ENCODE results near the gene CD109.

Gene CD109

DNA sequence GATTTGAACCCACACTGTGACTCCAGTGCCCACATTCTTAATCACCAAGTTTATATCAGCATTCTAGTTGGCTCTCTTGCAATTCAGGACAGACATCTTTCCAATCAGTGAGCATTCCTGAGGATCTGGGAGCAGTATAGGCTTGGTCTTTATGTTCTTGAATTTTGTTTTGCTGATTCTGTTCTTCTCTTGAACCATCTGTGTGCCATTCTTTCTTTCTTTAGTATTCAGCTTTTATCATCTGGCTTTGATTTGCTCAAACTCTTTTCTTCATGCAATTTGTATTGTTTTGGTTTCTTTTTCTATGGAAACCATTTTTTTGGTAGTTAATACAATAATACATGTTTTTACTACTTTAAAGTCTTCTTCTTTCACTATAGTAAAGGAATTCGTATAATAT is 162.4 kb downstream of the CD109 start:
- H3K4me3 ChIP-seq (ENCODE audit: low read length): no peak overlapping the region
- no peak overlapping the region for H3K27ac ChIP-seq (ENCODE audit: low read depth, low read length)
- no peak overlapping the region for H3K9ac ChIP-seq (ENCODE audit: low read length)
- H3K23ac ChIP-seq (ENCODE audit: low read length): no peak overlapping the region
- no peaks in the 10 kb centered on the region for H3K79me1 ChIP-seq (ENCODE audit: low read length)
- no peaks in the 10 kb centered on the region for H3K79me2 ChIP-seq (ENCODE audit: control insufficient read depth, insufficient read depth, low read length)
- no CpG with 5 or more reads among the region's 1 CpG for WGBS (ENCODE audit: extremely low coverage, insufficient coverage, low lambda C conversion rate)
- no peak overlapping the region for H2BK15ac ChIP-seq (replicated peaks; ENCODE audit: low read depth)
- no peak overlapping the region for H3K18ac ChIP-seq (ENCODE audit: low read length)
- DNase-seq: no peak
- no peak overlapping the region for H3K4me2 ChIP-seq (ENCODE audit: low read length)
- no peaks in the 10 kb centered on the region for H3K27me3 ChIP-seq (ENCODE audit: insufficient read depth, low read length, poor library complexity)
- H3K4ac ChIP-seq (ENCODE audit: low read depth, low read length): no peak overlapping the region
- H3K56ac ChIP-seq (ENCODE audit: low read length): no peak overlapping the region
- no peak overlapping the region for H2BK5ac ChIP-seq (ENCODE audit: low read length)
- H4K8ac ChIP-seq (ENCODE audit: low read depth, low read length): no peak overlapping the region
- no peaks in the 10 kb centered on the region for H3K36me3 ChIP-seq (ENCODE audit: control insufficient read depth, insufficient read depth, low read length)
- no peak overlapping the region for H2BK120ac ChIP-seq (ENCODE audit: low read depth, low read length)
- H2AK5ac ChIP-seq (ENCODE audit: low read length): no peak overlapping the region
- no peak overlapping the region for H4K5ac ChIP-seq (ENCODE audit: low read length)
- no peaks in the 10 kb centered on the region for H3K4me1 ChIP-seq (ENCODE audit: control insufficient read depth, low read depth, low read length)

DNA sequence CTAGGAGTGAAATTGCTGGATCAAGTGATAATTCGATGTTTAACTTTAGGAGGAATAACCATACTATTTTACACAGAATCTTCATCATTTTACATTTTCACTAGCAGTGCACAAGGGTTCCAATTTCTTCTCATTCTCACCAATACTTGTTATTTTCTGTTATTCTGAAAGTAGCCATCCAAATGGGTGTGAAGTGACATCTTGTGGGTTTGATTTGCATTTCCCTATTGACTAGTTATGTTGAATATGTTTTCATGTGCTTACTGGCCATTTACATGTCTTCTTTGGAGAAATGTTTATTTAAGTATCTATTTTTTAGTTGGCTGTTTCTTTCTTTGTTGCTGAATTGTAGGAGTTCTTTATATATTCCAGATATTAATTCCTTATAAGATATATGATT is 164.3 kb downstream of the CD109 start:
- H3K9ac ChIP-seq (ENCODE audit: low read length): no peak overlapping the region
- H3K4me1 ChIP-seq (ENCODE audit: control insufficient read depth, low read depth, low read length): no peaks in the 10 kb centered on the region
- no peak overlapping the region for H4K8ac ChIP-seq (ENCODE audit: low read depth, low read length)
- H3K4me2 ChIP-seq (ENCODE audit: low read length): no peak overlapping the region
- no peak overlapping the region for H3K18ac ChIP-seq (ENCODE audit: low read length)
- no peaks in the 10 kb centered on the region for H3K79me2 ChIP-seq (ENCODE audit: control insufficient read depth, insufficient read depth, low read length)
- H3K23ac ChIP-seq (ENCODE audit: low read length): no peak overlapping the region
- no peak overlapping the region for H2BK5ac ChIP-seq (ENCODE audit: low read length)
- H3K56ac ChIP-seq (ENCODE audit: low read length): no peak overlapping the region
- no peaks in the 10 kb centered on the region for H3K27me3 ChIP-seq (ENCODE audit: insufficient read depth, low read length, poor library complexity)
- no peaks in the 10 kb centered on the region for H3K36me3 ChIP-seq (ENCODE audit: control insufficient read depth, insufficient read depth, low read length)
- H2AK5ac ChIP-seq (ENCODE audit: low read length): no peak overlapping the region
- DNase-seq: no peak
- H3K27ac ChIP-seq (ENCODE audit: low read depth, low read length): no peak overlapping the region
- H2BK15ac ChIP-seq (replicated peaks; ENCODE audit: low read depth): no peak overlapping the region
- no peak overlapping the region for H3K4ac ChIP-seq (ENCODE audit: low read depth, low read length)
- no peak overlapping the region for H3K4me3 ChIP-seq (ENCODE audit: low read length)
- WGBS (ENCODE audit: extremely low coverage, insufficient coverage, low lambda C conversion rate): no CpG with 5 or more reads among the region's 1 CpG
- no peak overlapping the region for H2BK120ac ChIP-seq (ENCODE audit: low read depth, low read length)
- no peaks in the 10 kb centered on the region for H3K79me1 ChIP-seq (ENCODE audit: low read length)
- no peak overlapping the region for H4K5ac ChIP-seq (ENCODE audit: low read length)

DNA sequence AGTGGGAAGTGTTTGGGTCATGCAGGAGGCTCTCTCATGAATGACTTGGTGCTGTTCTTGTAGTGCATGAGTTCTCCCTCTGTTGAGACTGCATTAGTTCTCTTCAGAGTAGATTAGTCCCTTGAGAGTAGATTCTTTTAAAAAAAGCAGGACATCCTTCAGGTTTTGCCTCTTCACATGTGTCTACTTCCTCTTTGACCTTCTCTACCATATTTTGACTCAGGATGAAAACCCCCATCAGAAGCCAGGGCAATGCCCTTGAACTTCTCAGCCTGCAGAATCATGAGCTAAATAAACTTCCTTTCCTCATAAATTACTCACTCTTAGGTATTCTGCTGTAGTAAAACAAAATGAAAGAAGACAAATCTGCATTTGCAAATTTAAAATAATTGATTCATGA is 170.3 kb downstream of the CD109 start:
- Histone ChIP-seq H3K27ac (ENCODE audit: low read depth, low read length) (no peak overlapping the region), H3K18ac (ENCODE audit: low read length) (no peak overlapping the region), H3K23ac (ENCODE audit: low read length) (no peak overlapping the region), H3K27me3 (ENCODE audit: insufficient read depth, low read length, poor library complexity) (no peaks in the 10 kb centered on the region), H3K9ac (ENCODE audit: low read length) (no peak overlapping the region), H3K79me1 (ENCODE audit: low read length) (no peaks in the 10 kb centered on the region), H3K4me2 (ENCODE audit: low read length) (no peak overlapping the region), H3K36me3 (ENCODE audit: control insufficient read depth, insufficient read depth, low read length) (no peaks in the 10 kb centered on the region), H3K4ac (ENCODE audit: low read depth, low read length) (no peak overlapping the region), H4K8ac (ENCODE audit: low read depth, low read length) (no peak overlapping the region), H2AK5ac (ENCODE audit: low read length) (no peak overlapping the region), H3K4me3 (ENCODE audit: low read length) (no peak overlapping the region), H3K79me2 (ENCODE audit: control insufficient read depth, insufficient read depth, low read length) (no peaks in the 10 kb centered on the region), H2BK5ac (ENCODE audit: low read length) (no peak overlapping the region), H2BK15ac (replicated peaks; ENCODE audit: low read depth) (no peak overlapping the region), H3K56ac (ENCODE audit: low read length) (no peak overlapping the region), H3K4me1 (ENCODE audit: control insufficient read depth, low read depth, low read length) (no peaks in the 10 kb centered on the region), H2BK120ac (ENCODE audit: low read depth, low read length) (no peak overlapping the region), H4K5ac (ENCODE audit: low read length) (no peak overlapping the region)
- no peak for DNase-seq

DNA sequence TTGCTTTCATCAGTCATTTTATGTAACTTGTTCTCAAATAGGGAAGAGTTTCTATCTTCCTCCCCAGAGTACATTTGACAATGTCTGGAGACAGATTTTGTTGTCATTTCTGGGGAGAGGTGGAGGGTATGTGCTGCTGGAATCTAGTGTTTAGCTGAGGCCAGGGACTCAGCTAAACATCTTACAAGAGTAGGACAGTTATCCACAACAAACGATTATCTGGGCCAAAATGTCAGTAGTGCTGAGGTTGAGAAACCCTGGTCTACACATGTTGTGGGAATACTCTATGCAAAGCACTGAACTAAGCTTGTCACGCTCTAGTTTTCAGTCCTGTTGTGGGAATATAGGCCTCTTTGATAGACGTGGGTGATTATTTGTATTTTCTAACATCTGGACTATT is 171.4 kb downstream of the CD109 start:
- no peak for DNase-seq
- Histone ChIP-seq H2AK5ac (ENCODE audit: low read length) (no peak overlapping the region), H2BK5ac (ENCODE audit: low read length) (no peak overlapping the region), H4K5ac (ENCODE audit: low read length) (no peak overlapping the region), H3K56ac (ENCODE audit: low read length) (no peak overlapping the region), H3K18ac (ENCODE audit: low read length) (no peak overlapping the region), H3K27me3 (ENCODE audit: insufficient read depth, low read length, poor library complexity) (no peaks in the 10 kb centered on the region), H3K36me3 (ENCODE audit: control insufficient read depth, insufficient read depth, low read length) (no peaks in the 10 kb centered on the region), H3K79me1 (ENCODE audit: low read length) (no peaks in the 10 kb centered on the region), H3K23ac (ENCODE audit: low read length) (no peak overlapping the region), H3K9ac (ENCODE audit: low read length) (no peak overlapping the region), H3K4me1 (ENCODE audit: control insufficient read depth, low read depth, low read length) (no peaks in the 10 kb centered on the region), H3K79me2 (ENCODE audit: control insufficient read depth, insufficient read depth, low read length) (no peaks in the 10 kb centered on the region), H3K4me3 (ENCODE audit: low read length) (no peak overlapping the region), H3K4ac (ENCODE audit: low read depth, low read length) (no peak overlapping the region), H3K27ac (ENCODE audit: low read depth, low read length) (no peak overlapping the region), H3K4me2 (ENCODE audit: low read length) (no peak overlapping the region), H4K8ac (ENCODE audit: low read depth, low read length) (no peak overlapping the region), H2BK15ac (replicated peaks; ENCODE audit: low read depth) (no peak overlapping the region), H2BK120ac (ENCODE audit: low read depth, low read length) (no peak overlapping the region)
- WGBS (ENCODE audit: extremely low coverage, insufficient coverage, low lambda C conversion rate): no CpG with 5 or more reads among the region's 3 CpGs

DNA sequence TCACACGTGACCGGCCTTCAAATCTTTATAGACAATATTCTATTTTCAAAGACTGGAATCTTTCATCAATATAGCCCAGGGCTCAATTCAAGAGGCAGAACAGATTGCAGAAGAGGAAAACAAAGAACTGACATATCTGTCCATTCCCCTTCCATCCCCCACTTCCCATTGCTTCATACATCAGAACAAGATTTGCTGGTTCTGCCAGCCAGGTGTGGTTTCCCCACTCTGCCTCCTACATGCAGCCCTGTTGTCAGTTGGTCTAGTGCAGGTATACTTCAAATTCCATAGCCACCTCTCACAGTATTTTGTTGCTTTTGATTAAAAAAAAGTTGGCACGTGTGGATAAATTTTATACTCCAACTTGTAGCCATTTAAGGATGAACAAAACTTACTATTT is 174.9 kb downstream of the CD109 start:
- WGBS (ENCODE audit: extremely low coverage, insufficient coverage, low lambda C conversion rate): no CpG with 5 or more reads among the region's 3 CpGs

DNA sequence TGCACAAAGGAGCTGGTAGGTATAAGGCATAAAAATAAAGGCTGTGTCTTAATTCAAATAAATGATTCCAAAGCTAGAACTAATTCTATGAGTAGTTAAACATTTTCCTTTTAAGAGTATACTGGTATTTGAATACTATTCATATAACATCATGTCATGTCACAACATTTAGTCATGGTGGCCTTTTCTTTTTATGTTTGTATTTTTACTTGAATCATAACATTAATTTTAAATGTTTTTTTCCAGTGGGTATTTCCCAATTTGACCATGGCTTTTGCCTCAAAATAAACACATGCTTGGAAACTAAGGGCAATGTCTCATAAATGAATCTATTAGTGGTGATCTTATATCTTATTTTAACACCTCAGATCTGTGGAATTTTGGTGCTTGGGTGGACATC is 177.1 kb downstream of the CD109 start:
- DNase-seq: no peak
- no peak overlapping the region for H3K27ac ChIP-seq (ENCODE audit: low read depth, low read length)
- H4K5ac ChIP-seq (ENCODE audit: low read length): no peak overlapping the region
- H3K4ac ChIP-seq (ENCODE audit: low read depth, low read length): no peak overlapping the region
- no peak overlapping the region for H3K9ac ChIP-seq (ENCODE audit: low read length)
- H3K18ac ChIP-seq (ENCODE audit: low read length): no peak overlapping the region
- H3K4me2 ChIP-seq (ENCODE audit: low read length): no peak overlapping the region
- no peaks in the 10 kb centered on the region for H3K4me1 ChIP-seq (ENCODE audit: control insufficient read depth, low read depth, low read length)
- H2BK120ac ChIP-seq (ENCODE audit: low read depth, low read length): no peak overlapping the region
- no peak overlapping the region for H4K8ac ChIP-seq (ENCODE audit: low read depth, low read length)
- no peak overlapping the region for H2BK15ac ChIP-seq (replicated peaks; ENCODE audit: low read depth)
- H2AK5ac ChIP-seq (ENCODE audit: low read length): no peak overlapping the region
- no peaks in the 10 kb centered on the region for H3K79me1 ChIP-seq (ENCODE audit: low read length)
- no peak overlapping the region for H3K4me3 ChIP-seq (ENCODE audit: low read length)
- H3K56ac ChIP-seq (ENCODE audit: low read length): no peak overlapping the region
- H3K36me3 ChIP-seq (ENCODE audit: control insufficient read depth, insufficient read depth, low read length): no peaks in the 10 kb centered on the region
- no peak overlapping the region for H2BK5ac ChIP-seq (ENCODE audit: low read length)
- no peaks in the 10 kb centered on the region for H3K79me2 ChIP-seq (ENCODE audit: control insufficient read depth, insufficient read depth, low read length)
- no peak overlapping the region for H3K23ac ChIP-seq (ENCODE audit: low read length)
- no peaks in the 10 kb centered on the region for H3K27me3 ChIP-seq (ENCODE audit: insufficient read depth, low read length, poor library complexity)

More for the DNA sequence above, 174.9 kb downstream of the CD109 start:
- H4K8ac ChIP-seq (ENCODE audit: low read depth, low read length): no peak overlapping the region
- no peak overlapping the region for H3K4me2 ChIP-seq (ENCODE audit: low read length)
- H2AK5ac ChIP-seq (ENCODE audit: low read length): no peak overlapping the region
- no peak overlapping the region for H3K18ac ChIP-seq (ENCODE audit: low read length)
- no peak overlapping the region for H3K27ac ChIP-seq (ENCODE audit: low read depth, low read length)
- H3K36me3 ChIP-seq (ENCODE audit: control insufficient read depth, insufficient read depth, low read length): no peaks in the 10 kb centered on the region
- H3K27me3 ChIP-seq (ENCODE audit: insufficient read depth, low read length, poor library complexity): no peaks in the 10 kb centered on the region
- H3K23ac ChIP-seq (ENCODE audit: low read length): no peak overlapping the region
- no peak overlapping the region for H3K4ac ChIP-seq (ENCODE audit: low read depth, low read length)
- no peaks in the 10 kb centered on the region for H3K4me1 ChIP-seq (ENCODE audit: control insufficient read depth, low read depth, low read length)
- DNase-seq: no peak
- H2BK120ac ChIP-seq (ENCODE audit: low read depth, low read length): no peak overlapping the region
- H3K4me3 ChIP-seq (ENCODE audit: low read length): no peak overlapping the region
- no peak overlapping the region for H2BK15ac ChIP-seq (replicated peaks; ENCODE audit: low read depth)
- H2BK5ac ChIP-seq (ENCODE audit: low read length): no peak overlapping the region
- H4K5ac ChIP-seq (ENCODE audit: low read length): no peak overlapping the region
- no peaks in the 10 kb centered on the region for H3K79me2 ChIP-seq (ENCODE audit: control insufficient read depth, insufficient read depth, low read length)
- H3K56ac ChIP-seq (ENCODE audit: low read length): no peak overlapping the region
- H3K9ac ChIP-seq (ENCODE audit: low read length): no peak overlapping the region
- H3K79me1 ChIP-seq (ENCODE audit: low read length): no peaks in the 10 kb centered on the region

Measured in mesendoderm (in vitro differentiated cells).